GM21381 (cell line): ENCODE measurements around the gene ENHO.
"Not testable (repeated sequence)": the region's sequence is repeated elsewhere in the genome, so short reads cannot be mapped to it uniquely, and the experiment has no call there.

ENCODE experiments used
- ATAC-seq: cut with Tn5 transposase; IDR thresholded peaks from one replicate; pipeline ENCODE4 v1.9.1; 2021; ENCODE audit warnings: mild to moderate bottlenecking, moderate library complexity; ENCODE audit not compliant: unreplicated experiment

The ENHO gene

DNA sequence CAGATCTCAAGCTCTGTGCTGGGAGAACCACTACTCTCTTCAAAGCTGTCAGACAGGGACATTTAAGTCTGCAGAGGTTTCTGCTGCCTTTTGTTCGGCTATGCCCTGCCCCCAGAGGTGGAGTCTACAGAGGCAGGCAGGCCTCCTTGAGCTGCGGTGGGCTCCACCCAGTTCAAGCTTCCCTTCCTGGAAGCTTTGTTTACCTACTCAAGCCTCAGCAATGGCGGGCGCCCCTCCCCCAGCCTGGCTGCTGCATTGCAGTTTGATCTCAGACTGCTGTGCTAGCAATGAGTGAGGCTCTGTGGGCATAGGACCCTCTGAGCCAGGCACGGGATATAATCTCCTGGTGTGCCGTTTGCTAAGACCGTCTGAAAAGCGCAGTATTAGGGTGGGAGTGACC lies 9.3 kb upstream of the ENHO start:
- ATAC-seq = not testable (repeated sequence)

GRCh38 chr9:34526026-34526425 lies 3.2 kb upstream of the ENHO start:
- ATAC-seq = no peak

DNA sequence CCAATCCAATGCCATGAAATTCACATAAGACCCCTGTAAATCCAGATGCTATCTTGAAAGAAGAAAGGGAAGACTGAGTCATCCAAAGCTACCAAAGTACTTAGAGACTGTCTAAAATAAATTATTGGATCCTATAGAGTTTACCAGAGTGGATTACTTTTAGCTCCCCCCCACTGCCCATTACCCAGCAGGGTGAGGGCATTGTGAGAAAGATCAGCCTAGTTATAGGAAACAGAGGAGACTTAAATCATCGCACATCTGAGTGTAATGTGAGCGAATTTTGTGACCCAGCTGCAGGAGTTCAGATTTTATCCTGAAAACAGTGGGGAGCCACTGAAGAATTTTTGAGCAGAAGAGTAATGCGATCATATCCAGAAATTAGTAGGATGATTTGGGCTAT lies 1.6 kb upstream of the ENHO start:
- ATAC-seq = no peak

DNA sequence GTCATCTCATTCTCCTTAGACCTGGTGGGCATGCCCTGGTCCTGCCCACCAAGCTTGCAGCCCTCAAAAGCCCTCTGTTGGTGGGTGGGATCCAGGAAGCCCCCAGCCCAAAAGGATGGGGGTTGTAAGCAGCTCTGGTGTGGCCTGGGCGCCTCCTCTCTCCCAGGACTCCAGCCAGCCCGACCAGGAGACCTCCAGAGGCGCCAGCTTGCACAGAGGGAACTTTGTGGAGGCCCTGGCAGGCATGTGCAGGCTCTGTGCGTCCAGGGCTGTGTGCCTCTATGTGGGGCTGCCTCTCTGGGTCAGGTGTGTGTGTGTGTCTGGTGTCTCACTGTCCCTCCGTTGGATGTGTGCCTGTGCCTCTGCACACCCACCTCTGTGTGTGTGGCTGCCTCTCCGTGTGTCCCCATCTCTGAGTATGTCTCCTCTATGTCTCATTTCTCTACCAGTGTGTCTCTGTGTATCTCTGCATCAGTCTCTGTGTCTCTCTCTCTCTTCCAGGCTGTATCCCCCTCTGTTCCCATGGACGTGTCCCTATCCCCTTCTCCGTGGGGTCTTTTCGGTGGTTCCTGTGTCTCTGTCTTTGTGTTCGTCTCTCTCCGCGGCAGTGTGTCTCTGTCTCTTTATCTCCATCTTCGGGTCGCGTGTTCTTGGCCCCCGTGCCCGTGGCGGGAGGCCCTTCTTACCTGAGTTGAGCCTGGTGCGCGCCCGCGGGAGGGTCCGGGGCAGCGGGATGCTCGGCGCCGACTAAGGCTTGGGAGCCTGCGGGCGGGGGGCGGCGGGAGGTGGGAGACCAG lies 501 bp downstream of the ENHO start:
- ATAC-seq = no peak

DNA sequence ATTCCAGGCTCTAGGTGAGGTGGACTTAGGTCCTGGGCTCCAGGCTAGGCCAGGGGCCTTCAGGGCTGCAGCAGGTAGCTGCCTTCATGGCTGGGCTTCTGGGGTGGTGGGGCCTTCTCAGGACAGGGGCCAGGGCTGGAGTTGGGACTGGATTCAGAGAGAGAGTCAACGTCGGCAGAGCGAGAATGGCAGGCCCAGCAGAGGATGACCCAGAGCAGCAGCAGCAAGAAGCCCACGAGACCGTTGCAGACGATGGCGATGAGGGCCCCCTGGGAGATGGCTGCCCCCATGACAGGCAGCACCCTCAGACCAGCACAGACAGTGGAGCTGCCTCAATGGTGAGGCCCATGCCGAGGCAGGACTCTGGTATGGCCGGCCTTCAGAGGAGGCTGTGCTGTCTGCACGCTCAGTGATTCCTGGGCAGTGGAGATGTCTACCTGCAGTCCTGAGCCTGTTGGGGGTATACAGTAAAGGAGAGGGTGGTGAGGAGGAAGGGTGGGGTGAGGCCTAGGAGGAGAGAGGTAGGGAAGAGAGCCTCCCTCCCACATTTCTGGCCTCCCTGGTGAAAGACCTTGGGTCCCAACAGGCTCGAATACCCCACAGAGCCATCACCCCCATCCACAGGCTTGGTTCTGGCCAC lies 1.3 kb downstream of the ENHO start:
- ATAC-seq = no peak

GRCh38 chr9:34520505-34521385 lies 2.0 kb downstream of the ENHO start:
- no peak for ATAC-seq

DNA sequence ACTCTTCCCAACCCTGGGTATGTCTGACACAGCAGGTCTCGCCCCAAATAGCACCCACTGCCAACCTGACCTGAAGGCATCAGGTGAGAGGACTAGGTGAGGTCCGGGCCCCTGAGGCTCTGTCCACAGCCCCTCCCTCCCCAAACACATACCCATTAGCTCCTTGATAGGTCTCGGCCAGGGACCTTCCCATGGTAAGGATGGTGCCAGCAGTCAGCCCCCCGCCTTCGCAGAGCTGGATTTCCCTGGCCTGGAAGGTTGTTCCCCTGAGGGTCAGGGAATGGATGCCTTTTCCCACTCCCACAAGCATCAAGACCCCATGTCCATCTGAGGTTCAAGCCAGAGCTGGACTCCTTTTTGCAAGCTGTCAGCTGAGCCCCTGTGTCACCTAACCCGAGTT lies 2.7 kb downstream of the ENHO start:
- ATAC-seq = no peak

DNA sequence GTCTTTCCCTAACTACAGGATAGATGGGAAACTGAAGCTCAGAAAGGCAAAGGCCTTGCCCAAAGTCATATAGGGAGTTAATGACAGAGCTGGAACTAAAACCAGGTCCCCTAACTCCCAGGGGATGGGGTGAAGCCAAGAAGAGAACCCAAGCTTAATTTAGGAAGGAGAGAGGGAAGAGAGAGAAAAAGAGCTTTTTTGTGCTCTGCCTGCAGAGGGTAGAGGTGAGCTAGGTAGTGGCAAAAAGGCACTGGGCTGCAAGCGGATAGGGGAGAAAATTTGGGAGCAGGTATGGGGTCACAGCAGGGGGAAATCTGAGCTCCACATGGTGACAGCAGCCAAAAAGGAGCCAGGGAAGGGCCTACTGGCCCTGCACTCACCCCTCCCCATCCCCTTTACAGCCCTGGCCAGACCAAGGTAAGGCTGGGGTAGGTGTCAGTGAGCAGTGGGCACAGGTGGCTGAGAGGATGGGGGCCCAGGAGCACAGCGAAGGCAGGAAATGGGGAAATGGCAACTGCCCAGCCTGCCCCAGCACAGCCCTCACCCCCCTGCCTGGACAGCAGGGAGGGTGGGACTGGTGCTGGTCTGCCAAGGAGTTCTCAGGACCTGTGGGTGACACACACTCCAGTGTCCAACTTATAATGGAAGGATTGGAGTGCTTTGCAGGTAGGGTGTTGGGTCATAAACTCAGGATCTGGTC lies 3.3 kb downstream of the ENHO start:
- no peak for ATAC-seq

- no peak for ATAC-seq
Observed at GRCh38 chr9:34518896-34519295, 3.9 kb downstream of the ENHO start.

GRCh38 chr9:34518110-34518616 lies 4.6 kb downstream of the ENHO start:
- ATAC-seq = no peak

DNA sequence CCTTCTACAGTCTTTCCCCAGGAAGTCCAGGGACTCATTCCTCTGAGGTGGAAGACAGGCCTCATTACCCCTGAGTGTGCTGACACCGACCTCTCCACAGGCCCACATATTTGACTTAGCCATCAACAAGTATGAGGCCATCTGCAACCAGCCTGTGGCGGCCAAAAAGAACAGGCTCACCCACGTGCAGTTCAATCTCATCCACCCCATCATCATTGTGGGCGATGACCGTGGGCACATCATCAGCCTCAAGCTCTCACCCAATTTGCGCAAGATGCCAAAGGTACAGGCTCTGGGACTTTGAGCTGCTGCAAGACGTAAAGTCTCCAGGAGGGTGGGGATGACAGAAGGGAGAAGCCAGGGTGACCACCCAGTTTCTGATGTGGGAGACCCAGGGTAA lies 5.6 kb downstream of the ENHO start:
- no peak for ATAC-seq

DNA sequence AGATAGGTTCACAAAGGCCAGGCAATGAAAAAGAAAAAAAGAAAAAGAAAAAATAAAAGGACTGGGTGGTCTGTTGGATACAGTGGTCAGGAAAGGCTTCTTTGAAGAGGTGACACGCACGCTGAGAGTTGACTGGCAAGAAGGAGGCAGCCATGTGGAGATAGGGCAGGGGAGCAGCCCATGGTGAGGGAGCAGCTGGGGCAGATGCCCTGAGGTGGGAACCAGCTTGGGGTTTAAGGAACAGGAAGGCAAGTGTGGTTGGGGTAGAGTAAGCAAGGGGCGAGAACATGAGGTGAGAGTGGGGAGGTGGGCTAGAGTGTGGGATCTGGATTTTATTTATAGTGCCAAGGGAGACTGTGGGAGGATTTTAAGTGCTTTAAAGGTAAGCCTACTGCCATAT lies 6.8 kb downstream of the ENHO start:
- ATAC-seq = no peak

GRCh38 chr9:34514816-34515215 lies 8.0 kb downstream of the ENHO start:
- no peak for ATAC-seq

- no peak for ATAC-seq
Observed at GRCh38 chr9:34514401-34514800, 8.4 kb downstream of the ENHO start.

DNA sequence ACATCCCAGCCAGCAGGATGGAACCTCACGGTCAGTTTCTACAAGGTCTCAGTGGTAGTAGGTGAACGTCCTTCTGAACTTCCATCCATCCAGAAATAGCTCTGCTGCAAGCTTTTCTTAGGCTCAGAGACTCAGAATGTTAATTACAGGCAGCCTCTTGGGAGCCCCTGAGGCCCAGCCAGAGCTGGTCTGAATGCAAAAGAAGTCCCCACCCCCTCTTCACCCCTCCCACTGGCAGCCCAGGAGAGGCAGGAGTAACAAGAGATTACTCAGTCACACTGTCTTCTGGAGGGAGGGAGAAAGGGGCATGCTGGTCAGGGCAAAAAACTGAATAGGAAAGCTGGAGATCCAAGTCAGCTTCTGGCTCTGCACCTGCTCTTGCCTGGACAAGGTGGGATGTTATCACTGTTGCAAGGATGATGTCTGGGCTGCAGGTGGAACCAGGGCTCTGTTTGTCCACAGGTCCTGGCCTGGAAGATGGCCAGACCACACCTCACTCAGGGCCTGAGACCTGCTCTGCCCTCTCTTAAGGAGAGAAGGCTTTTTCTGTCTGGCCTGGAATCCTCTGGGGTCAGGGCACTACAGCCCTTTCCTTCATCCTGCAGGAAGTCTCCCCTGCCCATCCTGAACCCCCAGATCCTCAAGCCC lies 9.1 kb downstream of the ENHO start:
- ATAC-seq = no peak

DNA sequence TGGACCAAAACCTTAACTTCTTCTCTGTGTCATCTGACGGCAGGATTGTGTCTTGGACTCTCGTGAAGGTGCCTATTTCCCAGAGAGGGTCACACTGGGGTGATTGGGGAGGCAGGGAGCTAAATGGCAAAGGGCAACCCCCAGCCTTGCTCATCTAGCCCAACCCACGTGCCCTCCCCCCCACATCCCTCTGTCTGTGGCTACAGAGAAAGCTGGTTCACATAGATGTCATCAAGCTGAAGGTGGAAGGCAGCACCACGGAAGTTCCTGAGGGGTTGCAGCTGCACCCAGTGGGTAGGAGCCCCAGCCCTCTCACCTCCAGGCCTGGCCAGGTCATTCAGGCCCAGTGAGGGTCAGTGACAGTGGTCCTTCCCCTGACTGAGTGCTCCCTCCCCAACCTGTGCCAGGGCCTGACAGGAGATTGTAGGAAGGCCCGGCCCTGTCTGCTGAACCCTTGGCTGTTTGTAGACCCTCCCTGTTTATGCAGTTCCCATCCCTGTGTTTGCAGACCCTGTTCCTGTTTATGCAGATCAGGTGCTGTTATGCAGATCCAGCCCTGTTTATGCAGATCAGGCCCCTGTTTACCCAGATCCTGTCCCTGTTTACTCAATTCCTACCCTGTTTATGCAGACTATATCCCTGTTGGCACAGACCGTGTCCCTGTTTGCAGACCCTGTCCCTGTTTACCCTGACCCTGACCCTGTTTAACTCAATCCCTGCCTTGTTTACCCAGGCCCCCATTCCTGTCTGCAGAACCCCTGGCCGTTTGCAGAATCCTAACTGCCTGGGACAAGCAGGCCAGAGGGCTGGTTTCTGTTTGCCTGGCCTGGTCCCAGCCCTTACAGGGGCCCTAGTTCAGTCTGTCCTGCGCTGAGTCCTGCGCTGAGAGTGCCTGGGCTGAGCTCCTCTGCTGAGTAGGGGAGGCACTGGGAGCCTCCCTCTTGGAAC lies 10.4 kb downstream of the ENHO start:
- ATAC-seq = no peak

- no peak for ATAC-seq
Observed at GRCh38 chr9:34510497-34511468, 12.0 kb downstream of the ENHO start.

GRCh38 chr9:34508951-34509350 lies 13.8 kb downstream of the ENHO start:
- no peak for ATAC-seq
